HUES48 (cell line): ENCODE data around the gene PAF1.

ENCODE experiments used
- H3K27ac ChIP-seq: one replicate; pipeline ENCODE4 v1.7.0; 2013; ENCODE audit warnings: low read depth, low read length, inconsistent platforms
- H3K27me3 ChIP-seq: 2 replicates; pipeline ENCODE4 v1.6.1; 2013; ENCODE audit warnings: mild to moderate bottlenecking, low read length; ENCODE audit not compliant: control insufficient read depth, insufficient read depth
- H3K36me3 ChIP-seq: 2 replicates; pipeline ENCODE4 v1.6.1; 2013; ENCODE audit warnings: low read length; ENCODE audit not compliant: control insufficient read depth, insufficient read depth
- H3K4me1 ChIP-seq: 2 replicates; pipeline ENCODE4 v1.6.1; 2013; ENCODE audit warnings: mild to moderate bottlenecking, low read length; ENCODE audit not compliant: control insufficient read depth, insufficient read depth
- H3K4me3 ChIP-seq: 2 replicates; pipeline ENCODE4 v1.5.1; 2013; ENCODE audit warnings: mild to moderate bottlenecking, low read depth, low read length
- H3K9ac ChIP-seq: 2 replicates; pipeline ENCODE4 v1.6.1; 2013; ENCODE audit warnings: mild to moderate bottlenecking, low read depth, low read length, moderate library complexity
- H3K9me3 ChIP-seq: 2 replicates; pipeline ENCODE4 v1.6.1; 2013; ENCODE audit warnings: low read length; ENCODE audit not compliant: control insufficient read depth, insufficient read depth

Gene PAF1

GRCh38 chr19:39390751-39391437, at the start of gene PAF1, which contains the start of gene MED29:
TSS of gene PAF1 (minus strand) at chr19:39391106. CDS start at chr19:39390864, 242 bp downstream.
TSS of gene MED29 (plus strand) at chr19:39391378. CDS start at chr19:39391423, 45 bp downstream.
- Histone ChIP-seq H3K4me3 (peak within 1 kb of the TSS; percentile 92), H3K27ac (peak within 1 kb of the TSS; percentile 99), H3K9me3 (no peaks in the 10 kb centered on the region), H3K27me3 (no peaks in the 10 kb centered on the region), H3K9ac (peak within 1 kb of the TSS; percentile 96), H3K36me3 (peaks cover 55% of the 10 kb centered on the region), H3K4me1 (peaks cover 3% of the 10 kb centered on the region; the same call in 1 of the 2 replicates)

DNA sequence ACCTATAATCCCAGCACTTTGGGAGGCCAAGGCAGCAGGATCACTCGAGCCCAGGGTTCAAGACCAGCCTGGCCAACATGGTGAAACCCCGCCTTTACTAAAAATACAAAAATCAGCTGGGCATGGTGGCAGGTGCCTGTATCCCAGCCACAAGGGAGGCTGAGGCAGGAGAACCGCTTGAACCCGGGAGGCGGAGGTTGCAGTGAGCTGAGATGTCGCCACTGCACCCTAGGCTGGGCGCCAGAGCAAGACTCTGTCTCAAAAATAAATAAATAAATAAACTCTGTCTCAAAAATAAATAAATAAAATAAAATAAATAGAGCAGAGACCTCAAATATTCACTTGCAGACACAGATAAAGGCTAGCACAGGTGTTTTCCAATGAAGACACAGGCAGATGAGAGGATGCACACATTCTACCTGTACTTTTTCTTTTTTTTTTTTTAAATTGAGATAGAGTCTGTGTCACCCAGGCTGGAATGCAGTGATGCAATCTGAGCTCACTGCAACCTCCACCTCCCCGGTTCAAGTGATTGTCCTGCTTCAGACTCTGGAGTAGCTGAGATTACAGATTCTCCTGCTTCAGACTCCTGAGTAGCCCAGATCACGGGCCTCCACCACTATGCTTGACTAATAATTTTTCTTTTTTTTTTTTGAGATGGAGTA, 47.5 kb upstream of the PAF1 start:
- Histone ChIP-seq H3K9ac (no peak overlapping the region), H3K9me3 (no peaks in the 10 kb centered on the region), H3K4me1 (peaks cover 10% of the 10 kb centered on the region; the same call in 1 of the 2 replicates), H3K36me3 (peaks cover 18% of the 10 kb centered on the region), H3K4me3 (no peak overlapping the region), H3K27ac (no peak overlapping the region), H3K27me3 (no peaks in the 10 kb centered on the region)

- Histone ChIP-seq H3K36me3 (peaks cover 34% of the 10 kb centered on the region), H3K9me3 (no peaks in the 10 kb centered on the region), H3K4me3 (peak overlapping the region; percentile 98), H3K4me1 (peaks cover 10% of the 10 kb centered on the region; the same call in 1 of the 2 replicates), H3K27me3 (no peaks in the 10 kb centered on the region), H3K27ac (peak overlapping the region; percentile 91), H3K9ac (peak overlapping the region; percentile 72)
Measured at GRCh38 chr19:39436350-39436716, 45.4 kb upstream of the PAF1 start.

DNA sequence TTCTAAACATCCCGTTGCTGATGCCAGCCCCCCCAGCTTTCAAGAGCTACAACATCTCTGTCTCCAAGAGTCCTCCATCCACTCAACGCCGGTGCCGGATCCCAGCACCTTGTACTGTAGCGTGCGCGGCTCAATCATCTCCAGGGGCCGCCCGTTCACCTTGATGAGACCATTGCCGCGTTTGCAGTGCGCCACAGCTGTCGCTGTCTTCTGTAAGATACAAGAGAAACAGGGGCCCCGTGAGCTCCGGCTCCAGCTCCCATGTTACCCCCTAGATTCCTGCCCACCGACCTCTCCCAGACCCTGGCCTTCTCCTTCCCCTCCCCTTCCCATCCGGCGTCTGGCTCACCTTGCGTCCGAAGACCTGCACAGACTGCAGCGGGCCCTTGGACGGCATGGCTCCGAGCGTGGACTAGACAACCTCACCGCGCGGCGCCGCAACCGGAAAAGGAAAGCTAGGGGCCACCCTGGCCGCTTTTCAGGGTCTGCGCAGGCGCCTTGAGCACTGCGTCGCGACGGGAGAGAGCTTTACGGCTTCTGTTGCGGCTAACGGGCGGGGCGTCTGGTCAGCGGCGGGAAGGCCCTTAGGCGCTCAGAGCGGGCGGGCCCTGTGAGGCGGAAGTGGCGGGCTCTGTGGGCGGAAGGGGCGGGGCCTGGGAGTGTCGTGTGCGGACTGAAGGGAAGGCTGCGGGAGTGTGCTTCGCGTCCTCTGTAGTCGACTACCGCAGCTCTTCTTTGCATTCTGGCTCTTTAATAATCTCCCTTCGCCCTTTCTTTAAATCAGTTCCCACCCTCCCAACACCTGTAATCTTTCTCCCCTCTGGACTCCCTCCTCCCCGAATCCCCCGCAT, 44.8 kb upstream of the PAF1 start, which contains the start of gene RPS16:
Gene RPS16 (minus strand): TSS at position 451 of the 851 bp plus-strand sequence. CDS start 54 bp downstream, at position 397.
- peak within 1 kb of the TSS; percentile 98 for H3K4me3 ChIP-seq
- H3K9ac ChIP-seq: peak within 1 kb of the TSS; percentile 98
- peaks cover 15% of the 10 kb centered on the region for H3K4me1 ChIP-seq
- no peaks in the 10 kb centered on the region for H3K9me3 ChIP-seq
- H3K27me3 ChIP-seq: no peaks in the 10 kb centered on the region
- H3K36me3 ChIP-seq: peaks cover 34% of the 10 kb centered on the region
- peak within 1 kb of the TSS; percentile 91 for H3K27ac ChIP-seq

DNA sequence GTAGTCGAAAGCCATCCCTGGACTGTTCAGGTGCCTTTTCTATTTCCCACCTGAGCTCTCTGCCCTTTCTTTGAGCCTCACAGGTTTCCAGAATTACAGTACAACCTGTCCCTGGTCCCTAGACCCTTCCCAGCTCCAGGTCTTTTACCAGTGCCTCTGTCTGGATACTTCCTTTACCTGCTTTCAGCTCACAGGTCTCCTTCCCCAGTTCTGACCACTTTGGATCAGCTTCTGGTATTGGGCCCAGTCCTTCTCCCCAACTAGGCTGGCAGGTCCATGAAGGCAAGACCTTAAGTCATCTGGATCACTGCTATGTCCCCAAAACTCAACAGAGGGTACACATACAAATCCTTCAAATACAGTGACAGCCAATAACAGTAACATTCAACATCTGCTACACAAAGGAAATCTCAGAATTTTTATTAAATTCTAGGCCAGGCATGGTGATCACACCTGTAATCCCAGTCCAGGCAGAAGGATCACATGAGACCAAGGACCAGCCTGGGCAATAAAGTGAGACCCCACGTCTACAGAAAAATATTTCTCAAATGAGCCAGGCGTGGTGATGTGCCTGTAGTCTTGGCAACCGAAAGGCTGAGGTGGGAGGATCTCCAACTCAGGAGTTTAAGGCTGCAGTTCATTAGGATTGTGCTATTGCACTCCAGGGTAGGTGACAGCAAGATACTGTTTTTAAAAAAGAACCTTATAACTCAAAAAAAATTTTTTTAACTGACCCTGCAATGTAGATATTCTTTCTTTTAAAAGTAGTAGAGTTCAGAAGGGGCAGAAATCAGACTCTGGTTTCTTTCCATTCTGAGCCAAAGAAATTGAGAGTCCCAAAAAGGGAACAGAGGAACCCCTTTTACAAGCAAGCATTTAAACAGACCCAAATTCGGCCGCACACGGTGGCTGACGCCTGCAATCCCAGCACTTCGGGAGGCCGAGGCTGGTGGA, 43.5 kb upstream of the PAF1 start:
- Histone ChIP-seq H3K4me1 (peaks cover 19% of the 10 kb centered on the region), H3K36me3 (peaks cover 34% of the 10 kb centered on the region)

GRCh38 chr19:39433480-39434079, 42.7 kb upstream of the PAF1 start:
- peaks cover 34% of the 10 kb centered on the region for H3K36me3 ChIP-seq
- H3K27ac ChIP-seq: peak overlapping the region; percentile 77
- H3K9ac ChIP-seq: peak overlapping the region; percentile 98; the same call in 1 of the 2 replicates
- no peaks in the 10 kb centered on the region for H3K27me3 ChIP-seq
- peaks cover 24% of the 10 kb centered on the region for H3K4me1 ChIP-seq
- no peaks in the 10 kb centered on the region for H3K9me3 ChIP-seq
- H3K4me3 ChIP-seq: peak overlapping the region; percentile 98; the same call in 1 of the 2 replicates

More for the DNA sequence above, 43.5 kb upstream of the PAF1 start:
- Histone ChIP-seq H3K27ac (peak overlapping the region; percentile 77), H3K9me3 (no peaks in the 10 kb centered on the region), H3K4me3 (peak overlapping the region; percentile 98), H3K27me3 (no peaks in the 10 kb centered on the region), H3K9ac (peak overlapping the region; percentile 98)

DNA sequence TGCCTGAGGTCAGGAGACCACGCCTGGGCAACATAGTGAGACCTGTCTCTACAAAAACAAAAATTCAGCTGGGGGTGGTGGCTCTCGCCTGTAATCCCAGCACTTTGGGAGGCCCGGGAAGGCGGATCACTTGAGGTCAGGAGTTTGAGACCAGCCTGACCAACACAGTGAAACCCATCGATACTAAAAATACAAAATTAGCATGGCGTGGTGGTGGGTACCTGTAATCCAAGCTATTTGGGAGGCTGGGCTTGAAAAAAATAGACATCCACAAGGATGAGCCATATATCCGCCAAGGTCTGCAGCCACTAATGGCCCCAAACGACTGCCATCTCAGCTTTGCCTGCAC, 41.7 kb upstream of the PAF1 start:
- peaks cover 34% of the 10 kb centered on the region for H3K36me3 ChIP-seq
- H3K9me3 ChIP-seq: no peaks in the 10 kb centered on the region
- H3K27me3 ChIP-seq: no peaks in the 10 kb centered on the region
- peak overlapping the region; percentile 18 for H3K27ac ChIP-seq
- no peak overlapping the region for H3K4me3 ChIP-seq
- peaks cover 30% of the 10 kb centered on the region for H3K4me1 ChIP-seq
- no peak overlapping the region for H3K9ac ChIP-seq

DNA sequence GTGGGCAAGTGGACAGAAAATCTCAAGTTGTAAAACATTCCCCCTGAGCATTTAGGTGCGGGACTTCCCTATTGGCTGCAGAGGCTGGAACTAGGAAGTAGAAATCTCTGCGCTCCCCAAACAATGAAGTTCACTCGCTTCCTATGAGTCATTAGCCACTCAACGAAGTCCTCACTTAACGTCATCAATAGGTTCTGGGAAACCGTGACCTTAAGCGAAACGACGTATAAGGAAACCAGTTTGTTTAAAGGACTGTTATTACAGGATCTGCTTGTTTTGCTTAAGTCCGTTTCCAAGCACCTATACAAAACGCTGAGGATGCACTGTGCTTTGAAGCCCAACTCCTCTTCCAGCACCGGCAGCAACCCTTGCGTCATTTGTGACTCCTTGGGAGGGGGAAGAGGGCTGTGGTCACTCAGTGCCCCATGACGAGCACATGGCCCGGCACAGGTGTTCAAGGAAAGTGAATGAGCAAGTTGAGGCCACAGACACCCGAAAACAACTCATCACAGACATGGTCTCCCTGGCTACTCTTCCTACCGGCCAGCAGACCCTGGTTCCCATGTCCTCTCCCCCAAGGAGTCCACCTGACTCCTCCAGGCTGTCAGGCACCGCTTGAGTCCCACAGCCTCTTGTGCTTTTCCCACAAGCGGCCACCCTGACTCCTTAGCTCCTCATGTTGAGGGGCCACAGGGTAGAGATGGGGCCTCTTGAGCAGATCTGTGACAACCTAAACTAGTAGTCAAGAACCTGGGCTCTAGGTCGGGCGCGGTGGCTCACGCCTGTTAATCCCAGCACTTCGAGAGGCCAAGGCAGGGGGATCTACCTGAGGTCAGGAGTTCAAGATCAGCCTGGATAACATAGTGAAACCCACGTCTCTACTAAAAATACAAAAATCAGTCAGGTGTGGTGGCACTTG, 40.0 kb upstream of the PAF1 start:
- no peak overlapping the region for H3K4me3 ChIP-seq
- peak overlapping the region; percentile 0; the same call in 1 of the 2 replicates for H3K9ac ChIP-seq
- no peaks in the 10 kb centered on the region for H3K9me3 ChIP-seq
- H3K27ac ChIP-seq: peak overlapping the region; percentile 90
- H3K4me1 ChIP-seq: peaks cover 35% of the 10 kb centered on the region
- H3K36me3 ChIP-seq: peaks cover 34% of the 10 kb centered on the region
- H3K27me3 ChIP-seq: no peaks in the 10 kb centered on the region
